ENCODE results near the gene TSSK6.

- TF ChIP-seq CTCF (IDR thresholded peaks at IDR 0.05) = peak; percentile 85 to 99 (median 93)
- no peak for TF ChIP-seq POLR2A (IDR thresholded peaks at IDR 0.05; ENCODE audit: low read depth)
Measured at GRCh38 chr19:19531951-19532805, 16.8 kb upstream of the TSSK6 start.

Data from esophagus muscularis mucosa (tissue), 3 donors.